ENCODE measurements around the gene THSD4.
"Not testable (repeated sequence)": the region's sequence is repeated elsewhere in the genome, so short reads cannot be mapped to it uniquely, and the experiment has no call there.

THSD4 gene

GRCh38 chr15:71303977-71304376 lies 188.7 kb downstream of the THSD4 start:
- Histone ChIP-seq H3K9me3 (ENCODE audit: control insufficient read depth in 5 of 5, low read length in 5 of 5) (no peaks in the 10 kb centered on the region), H3K9ac (ENCODE audit: low read length in 5 of 5) (no peak overlapping the region), H3K36me3 (ENCODE audit: control insufficient read depth in 5 of 5, insufficient read depth in 5 of 5, low read length in 5 of 5) (no peaks in the 10 kb centered on the region), H3K4me1 (ENCODE audit: control insufficient read depth in 5 of 5, insufficient read depth in 5 of 5, low read length in 5 of 5) (no peaks in the 10 kb centered on the region), H3K4me3 (ENCODE audit: low read depth in 1 of 5, low read length in 5 of 5) (no peak overlapping the region), H3K27me3 (ENCODE audit: control insufficient read depth in 5 of 5, insufficient read depth in 4 of 5, low read length in 5 of 5) (peaks cover 0 to 3% (median 0%) of the 10 kb centered on the region in 5 donors), H3K27ac (ENCODE audit: low read depth, low read length) (no peak overlapping the region)

- Histone ChIP-seq H3K27me3 (ENCODE audit: control insufficient read depth in 5 of 5, insufficient read depth in 4 of 5, low read length in 5 of 5) (peaks cover 0 to 3% (median 0%) of the 10 kb centered on the region in 5 donors), H3K9ac (ENCODE audit: low read length in 5 of 5) (no peak overlapping the region), H3K27ac (ENCODE audit: low read depth, low read length) (no peak overlapping the region), H3K4me1 (ENCODE audit: control insufficient read depth in 5 of 5, insufficient read depth in 5 of 5, low read length in 5 of 5) (no peaks in the 10 kb centered on the region), H3K4me3 (ENCODE audit: low read depth in 1 of 5, low read length in 5 of 5) (no peak overlapping the region), H3K9me3 (ENCODE audit: control insufficient read depth in 5 of 5, low read length in 5 of 5) (no peaks in the 10 kb centered on the region), H3K36me3 (ENCODE audit: control insufficient read depth in 5 of 5, insufficient read depth in 5 of 5, low read length in 5 of 5) (no peaks in the 10 kb centered on the region)
Observed at GRCh38 chr15:71304681-71305080, 189.4 kb downstream of the THSD4 start.

GRCh38 chr15:71306538-71306937 lies 191.3 kb downstream of the THSD4 start:
- Histone ChIP-seq H3K9ac (ENCODE audit: low read length in 5 of 5) (no peak overlapping the region), H3K4me3 (ENCODE audit: low read depth in 1 of 5, low read length in 5 of 5) (no peak overlapping the region), H3K9me3 (ENCODE audit: control insufficient read depth in 5 of 5, low read length in 5 of 5) (no peaks in the 10 kb centered on the region), H3K36me3 (ENCODE audit: control insufficient read depth in 5 of 5, insufficient read depth in 5 of 5, low read length in 5 of 5) (no peaks in the 10 kb centered on the region), H3K4me1 (ENCODE audit: control insufficient read depth in 5 of 5, insufficient read depth in 5 of 5, low read length in 5 of 5) (no peaks in the 10 kb centered on the region), H3K27me3 (ENCODE audit: control insufficient read depth in 5 of 5, insufficient read depth in 4 of 5, low read length in 5 of 5) (peaks cover 0 to 3% (median 0%) of the 10 kb centered on the region in 5 donors), H3K27ac (ENCODE audit: low read depth, low read length) (no peak overlapping the region)

GRCh38 chr15:71312194-71312708 lies 197.0 kb downstream of the THSD4 start:
- Histone ChIP-seq H3K4me1 (ENCODE audit: control insufficient read depth in 5 of 5, insufficient read depth in 5 of 5, low read length in 5 of 5) (no peaks in the 10 kb centered on the region), H3K27ac (ENCODE audit: low read depth, low read length) (no peak overlapping the region), H3K9me3 (ENCODE audit: control insufficient read depth in 5 of 5, low read length in 5 of 5) (no peaks in the 10 kb centered on the region), H3K4me3 (ENCODE audit: low read depth in 1 of 5, low read length in 5 of 5) (no peak overlapping the region), H3K9ac (ENCODE audit: low read length in 5 of 5) (no peak overlapping the region), H3K36me3 (ENCODE audit: control insufficient read depth in 5 of 5, insufficient read depth in 5 of 5, low read length in 5 of 5) (no peaks in the 10 kb centered on the region), H3K27me3 (ENCODE audit: control insufficient read depth in 5 of 5, insufficient read depth in 4 of 5, low read length in 5 of 5) (no peaks in the 10 kb centered on the region)

GRCh38 chr15:71312731-71313460 lies 197.6 kb downstream of the THSD4 start:
- no peaks in the 10 kb centered on the region for H3K27me3 ChIP-seq (ENCODE audit: control insufficient read depth in 5 of 5, insufficient read depth in 4 of 5, low read length in 5 of 5)
- H3K9me3 ChIP-seq (ENCODE audit: control insufficient read depth in 5 of 5, low read length in 5 of 5), result no peaks in the 10 kb centered on the region

GRCh38 chr15:71313806-71314205 lies 198.5 kb downstream of the THSD4 start:
- Histone ChIP-seq H3K27me3 (ENCODE audit: control insufficient read depth in 5 of 5, insufficient read depth in 4 of 5, low read length in 5 of 5) (no peaks in the 10 kb centered on the region), H3K9me3 (ENCODE audit: control insufficient read depth in 5 of 5, low read length in 5 of 5) (no peaks in the 10 kb centered on the region), H3K4me1 (ENCODE audit: control insufficient read depth in 5 of 5, insufficient read depth in 5 of 5, low read length in 5 of 5) (no peaks in the 10 kb centered on the region), H3K9ac (ENCODE audit: low read length in 5 of 5) (no peak overlapping the region), H3K4me3 (ENCODE audit: low read depth in 1 of 5, low read length in 5 of 5) (no peak overlapping the region), H3K36me3 (ENCODE audit: control insufficient read depth in 5 of 5, insufficient read depth in 5 of 5, low read length in 5 of 5) (no peaks in the 10 kb centered on the region), H3K27ac (ENCODE audit: low read depth, low read length) (no peak overlapping the region)

More at GRCh38 chr15:71312731-71313460, 197.6 kb downstream of the THSD4 start:
- no peaks in the 10 kb centered on the region for H3K36me3 ChIP-seq (ENCODE audit: control insufficient read depth in 5 of 5, insufficient read depth in 5 of 5, low read length in 5 of 5)
- H3K27ac ChIP-seq (ENCODE audit: low read depth, low read length), result no peak overlapping the region
- H3K4me1 ChIP-seq (ENCODE audit: control insufficient read depth in 5 of 5, insufficient read depth in 5 of 5, low read length in 5 of 5), result no peaks in the 10 kb centered on the region
- H3K4me3 ChIP-seq (ENCODE audit: low read depth in 1 of 5, low read length in 5 of 5), result no peak overlapping the region
- no peak overlapping the region for H3K9ac ChIP-seq (ENCODE audit: low read length in 5 of 5)

GRCh38 chr15:71314956-71315537 lies 199.8 kb downstream of the THSD4 start:
- Histone ChIP-seq H3K9me3 (ENCODE audit: control insufficient read depth in 5 of 5, low read length in 5 of 5) (no peaks in the 10 kb centered on the region), H3K9ac (ENCODE audit: low read length in 5 of 5) (no peak overlapping the region), H3K36me3 (ENCODE audit: control insufficient read depth in 5 of 5, insufficient read depth in 5 of 5, low read length in 5 of 5) (no peaks in the 10 kb centered on the region), H3K4me3 (ENCODE audit: low read depth in 1 of 5, low read length in 5 of 5) (no peak overlapping the region), H3K27ac (ENCODE audit: low read depth, low read length) (no peak overlapping the region), H3K4me1 (ENCODE audit: control insufficient read depth in 5 of 5, insufficient read depth in 5 of 5, low read length in 5 of 5) (no peaks in the 10 kb centered on the region), H3K27me3 (ENCODE audit: control insufficient read depth in 5 of 5, insufficient read depth in 4 of 5, low read length in 5 of 5) (no peaks in the 10 kb centered on the region)

- no peak overlapping the region for H3K27ac ChIP-seq (ENCODE audit: low read depth, low read length)
Observed at GRCh38 chr15:71316911-71317310, 201.6 kb downstream of the THSD4 start.

GRCh38 chr15:71319424-71319823 lies 204.2 kb downstream of the THSD4 start:
- H3K36me3 ChIP-seq (ENCODE audit: control insufficient read depth in 5 of 5, insufficient read depth in 5 of 5, low read length in 5 of 5); H3K9ac ChIP-seq (ENCODE audit: low read length in 5 of 5); H3K27ac ChIP-seq (ENCODE audit: low read depth, low read length); H3K4me1 ChIP-seq (ENCODE audit: control insufficient read depth in 5 of 5, insufficient read depth in 5 of 5, low read length in 5 of 5); H3K4me3 ChIP-seq (ENCODE audit: low read depth in 1 of 5, low read length in 5 of 5); H3K9me3 ChIP-seq (ENCODE audit: control insufficient read depth in 5 of 5, low read length in 5 of 5); H3K27me3 ChIP-seq (ENCODE audit: control insufficient read depth in 5 of 5, insufficient read depth in 4 of 5, low read length in 5 of 5): not testable (repeated sequence)

More at GRCh38 chr15:71316911-71317310, 201.6 kb downstream of the THSD4 start:
- Histone ChIP-seq H3K36me3 (ENCODE audit: control insufficient read depth in 5 of 5, insufficient read depth in 5 of 5, low read length in 5 of 5) (no peaks in the 10 kb centered on the region), H3K9ac (ENCODE audit: low read length in 5 of 5) (no peak overlapping the region), H3K9me3 (ENCODE audit: control insufficient read depth in 5 of 5, low read length in 5 of 5) (no peaks in the 10 kb centered on the region), H3K4me1 (ENCODE audit: control insufficient read depth in 5 of 5, insufficient read depth in 5 of 5, low read length in 5 of 5) (no peaks in the 10 kb centered on the region), H3K27me3 (ENCODE audit: control insufficient read depth in 5 of 5, insufficient read depth in 4 of 5, low read length in 5 of 5) (no peaks in the 10 kb centered on the region), H3K4me3 (ENCODE audit: low read depth in 1 of 5, low read length in 5 of 5) (no peak overlapping the region)

GRCh38 chr15:71319935-71320334 lies 204.7 kb downstream of the THSD4 start:
- no peak overlapping the region for H3K4me3 ChIP-seq (ENCODE audit: low read depth in 1 of 5, low read length in 5 of 5)
- no peak overlapping the region for H3K27ac ChIP-seq (ENCODE audit: low read depth, low read length)
- H3K9ac ChIP-seq (ENCODE audit: low read length in 5 of 5), result no peak overlapping the region
- H3K4me1 ChIP-seq (ENCODE audit: control insufficient read depth in 5 of 5, insufficient read depth in 5 of 5, low read length in 5 of 5), result no peaks in the 10 kb centered on the region
- H3K36me3 ChIP-seq (ENCODE audit: control insufficient read depth in 5 of 5, insufficient read depth in 5 of 5, low read length in 5 of 5), result no peaks in the 10 kb centered on the region
- no peaks in the 10 kb centered on the region for H3K27me3 ChIP-seq (ENCODE audit: control insufficient read depth in 5 of 5, insufficient read depth in 4 of 5, low read length in 5 of 5)
- no peaks in the 10 kb centered on the region for H3K9me3 ChIP-seq (ENCODE audit: control insufficient read depth in 5 of 5, low read length in 5 of 5)
